Transverse colon (tissue), 4 donors: ENCODE measurements around the gene MSH6. TPM values are rescaled to one million over a fixed set of nuclear protein-coding genes. Genes with fewer than 3 reads are reported as not detected.

Source experiments
- DNase-seq: peaks from one replicate; pipeline ENCODE4 v3.0.0-alpha.2; 2019
- H3K27ac ChIP-seq, 4 donors: fragments of 200-600 bp; sonication (generic); 2 replicates each; pipeline ENCODE4 v1.5.1; 2016 to 2018; ENCODE audit warnings: inconsistent platforms in 4 of 4
- H3K27me3 ChIP-seq: fragments of 200-600 bp; sonication (generic); 2 replicates; pipeline ENCODE4 v1.5.1; 2017; ENCODE audit warnings: inconsistent platforms
- H3K36me3 ChIP-seq, 4 donors: fragments of 200-600 bp; sonication (generic); 2 replicates each; pipeline ENCODE4 v1.5.1; 2017 to 2019; ENCODE audit warnings: inconsistent platforms in 4 of 4
- H3K4me1 ChIP-seq, 4 donors: fragments of 200-600 bp; sonication (generic); 2 replicates each; pipeline ENCODE4 v1.5.1; 2017 to 2020; ENCODE audit warnings: inconsistent platforms in 4 of 4
- H3K4me3 ChIP-seq, 4 donors: fragments of 200-600 bp; sonication (generic); 1 replicate in 1 of 4; 2 replicates in 3 of 4; pipeline versions ENCODE4 v1.5.1 to v1.6.1; 2017 to 2019; ENCODE audit warnings: inconsistent platforms in 4 of 4
- H3K9me3 ChIP-seq, 2 donors: fragments of 200-600 bp; sonication (generic); 2 replicates each; pipeline ENCODE4 v1.5.1; 2017 to 2019; ENCODE audit warnings: inconsistent platforms in 2 of 2
- CTCF ChIP-seq, 5 experiments: fragments of 200-600 bp in 3 of 5; fragments of 450-650 bp in 2 of 5; sonication (generic) in 3 of 5; IDR thresholded peaks; 1 replicate in 2 of 5; 2 replicates in 3 of 5; pipeline ENCODE4 v1.5.1; 2016 to 2017; ENCODE audit warnings: antibody characterized with exemption in 5 of 5, inconsistent platforms in 3 of 5, mild to moderate bottlenecking in 2 of 5, moderate library complexity in 1 of 5
- EP300 ChIP-seq: sonication (generic); formaldehyde crosslinking; IDR thresholded peaks from one replicate; pipeline ENCODE4 v1.6.1; 2017; ENCODE audit warnings: antibody characterized with exemption, low read depth
- POLR2A ChIP-seq: fragments of 450-650 bp; IDR thresholded peaks from one replicate; pipeline ENCODE4 v1.6.1; 2016; ENCODE audit warnings: antibody characterized with exemption, mild to moderate bottlenecking, moderate library complexity
- POLR2AphosphoS5 ChIP-seq, 3 donors: sonication (generic); formaldehyde crosslinking; IDR thresholded peaks; one replicate each; pipeline ENCODE4 v1.6.1; 2016; ENCODE audit warnings: antibody characterized with exemption in 3 of 3
- WGBS, 2 donors: methylation state at CpG; one replicate each; pipeline ENCODE4 v1.1.5; 2018; ENCODE audit warnings: low coverage in 1 of 2; 5-methylcytosine and 5-hydroxymethylcytosine counted together
- in situ Hi-C, 4 donors: fragments of 200-750 bp; cut with MboI; loops; one replicate each; pipeline versions ENCODE4 v1.15.0 to v1.15.1; 2017; ENCODE audit warnings: low sequenced_read_pairs in 3 of 4, low pct_ligation_motif_present in 1 of 4, low pct_unique_long_range_greater_than_20kb in 1 of 4
- intact Hi-C: fragments of 100-400 bp; cut with DNase I; formaldehyde crosslinking; loops from one replicate; pipeline ENCODE4 v1.15.1; 2023; ENCODE audit warnings: low total_unique reads
- total RNA-seq, 4 donors: library from RNA; depleted of rRNA; stranded (reverse); fragments of >200 nt; gene quantifications; one replicate each; pipeline ENCODE4 v1.1.0, GENCODE V29; 2016

The MSH6 gene
- total RNA-seq, 4 donors from 2014 or later, result 15.9 to 21.9 (median 17.2) TPM

- intact Hi-C loops (no loop called here), in situ Hi-C loops (no loop called here)
- H3K27me3 ChIP-seq, result no peaks in the 10 kb centered on the region
- no peak for DNase-seq
- WGBS, 2 donors, result 89% methylated on average over 2 of the region's 2 CpGs
- no peak overlapping the region for H3K4me3 ChIP-seq
- H3K9me3 ChIP-seq, result no peaks in the 10 kb centered on the region
- no peak for TF ChIP-seq POLR2A
- no peak for TF ChIP-seq POLR2AphosphoS5 (IDR thresholded peaks at IDR 0.05)
- TF ChIP-seq CTCF (IDR thresholded peaks at IDR 0.05), result no peak
- TF ChIP-seq EP300, result no peak
- H3K36me3 ChIP-seq, result peaks cover 0 to 61% (median 17%) of the 10 kb centered on the region in 4 donors
- no peaks in the 10 kb centered on the region for H3K4me1 ChIP-seq
- H3K27ac ChIP-seq, result no peak overlapping the region
Observed at GRCh38 chr2:47809903-47810302, 27.0 kb downstream of the MSH6 start.

DNA sequence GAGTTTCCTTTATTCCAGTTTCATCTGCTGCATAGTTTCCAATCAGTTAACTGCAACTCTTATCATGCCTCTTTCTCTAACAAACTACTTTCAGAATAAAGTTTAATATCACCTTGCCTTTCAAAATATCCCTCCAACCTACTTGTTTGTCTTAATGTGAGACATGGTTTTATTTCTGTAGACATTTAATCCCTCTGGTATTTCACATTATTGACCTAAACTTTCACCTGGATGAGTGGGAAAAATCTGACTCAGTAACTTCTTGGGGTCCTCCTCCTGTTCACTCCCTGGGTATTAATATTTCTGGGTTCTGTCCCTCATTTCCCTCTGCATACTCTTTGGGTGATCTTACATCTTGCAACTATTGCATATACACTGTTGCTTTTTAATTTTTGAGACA is 27.9 kb downstream of the MSH6 start:
- Histone ChIP-seq H3K4me1 (no peaks in the 10 kb centered on the region), H3K27me3 (no peaks in the 10 kb centered on the region), H3K9me3 (no peaks in the 10 kb centered on the region), H3K4me3 (no peak overlapping the region), H3K27ac (no peak overlapping the region), H3K36me3 (peaks cover 0 to 55% (median 15%) of the 10 kb centered on the region in 4 donors)
- in situ Hi-C loops (no loop called here), intact Hi-C loops (no loop called here)
- no peak for DNase-seq
- no peak for TF ChIP-seq POLR2A
- no peak for TF ChIP-seq POLR2AphosphoS5 (IDR thresholded peaks at IDR 0.05)
- TF ChIP-seq CTCF (IDR thresholded peaks at IDR 0.05), result no peak
- TF ChIP-seq EP300, result no peak

GRCh38 chr2:47811668-47812067 is 28.7 kb downstream of the MSH6 start:
- no peak for DNase-seq
- Histone ChIP-seq H3K27ac (no peak overlapping the region), H3K27me3 (no peaks in the 10 kb centered on the region), H3K9me3 (no peaks in the 10 kb centered on the region), H3K4me1 (no peaks in the 10 kb centered on the region), H3K36me3 (peaks cover 0 to 53% (median 16%) of the 10 kb centered on the region in 4 donors), H3K4me3 (no peak overlapping the region)
- 60 to 84% methylated on average over 1 of the region's 1 CpG for WGBS, 2 donors
- in situ Hi-C loops (no loop called here), intact Hi-C loops (no loop called here)
- TF ChIP-seq CTCF (IDR thresholded peaks at IDR 0.05), result no peak
- no peak for TF ChIP-seq EP300
- TF ChIP-seq POLR2AphosphoS5 (IDR thresholded peaks at IDR 0.05), result no peak
- no peak for TF ChIP-seq POLR2A

DNA sequence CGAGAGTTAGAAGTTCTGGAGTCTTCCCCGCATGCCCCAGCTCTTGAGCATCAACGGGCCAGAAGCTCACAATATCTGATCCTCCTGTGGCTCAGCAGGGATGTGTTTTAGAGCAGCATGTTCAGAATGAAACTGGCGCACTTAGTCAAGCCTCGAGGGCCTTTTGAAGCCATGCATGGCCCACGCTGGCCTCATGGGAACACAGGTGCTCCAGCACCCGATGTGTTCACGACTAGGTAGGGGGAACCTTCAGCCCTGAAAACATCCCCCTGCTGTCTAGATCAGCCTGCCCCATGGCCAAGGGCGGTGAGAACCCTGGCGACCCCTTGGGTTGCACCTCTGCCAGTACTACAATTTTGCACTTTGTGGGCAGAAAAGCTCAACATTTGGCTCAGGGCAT is 32.8 kb downstream of the MSH6 start:
- Histone ChIP-seq H3K4me1 (no peaks in the 10 kb centered on the region), H3K27ac (no peak overlapping the region), H3K4me3 (no peak overlapping the region), H3K27me3 (no peaks in the 10 kb centered on the region), H3K9me3 (no peaks in the 10 kb centered on the region), H3K36me3 (peaks cover 0 to 40% (median 12%) of the 10 kb centered on the region in 4 donors)
- 74 to 100% methylated on average over 1 to 9 of the region's 10 CpGs for WGBS, 2 donors
- DNase-seq, result no peak
- in situ Hi-C loops (no loop called here), intact Hi-C loops (no loop called here)
- TF ChIP-seq EP300, result no peak
- no peak for TF ChIP-seq POLR2AphosphoS5 (IDR thresholded peaks at IDR 0.05)
- no peak for TF ChIP-seq CTCF (IDR thresholded peaks at IDR 0.05)
- TF ChIP-seq POLR2A, result no peak
